ENCODE data around the gene IL13RA1. TPM values are rescaled to one million over a fixed set of nuclear protein-coding genes. Genes with fewer than 3 reads are reported as not detected.

The IL13RA1 gene
- total RNA-seq, 1 experiment from 2014 or later = 29.7 TPM

Other genes with a start within 250 kb of the IL13RA1 start
- gene DOCK11, start 231.8 kb upstream of the IL13RA1 start, total RNA-seq (2014; rRNA removed; shearing (Covaris generic)) = 0.88 TPM in 1 of 2 replicates, not detected in the other
- gene ZCCHC12, start 96.2 kb downstream of the IL13RA1 start, total RNA-seq (2014; rRNA removed; shearing (Covaris generic)) = not detected in 2 replicates
- gene LONRF3, start 247.0 kb downstream of the IL13RA1 start, total RNA-seq (2014; rRNA removed; shearing (Covaris generic)) = 0.37 TPM in 1 of 2 replicates, not detected in the other